Measurements from ENCODE around the gene GPBP1. TPM values are rescaled to one million over a fixed set of nuclear protein-coding genes. Genes with fewer than 3 reads are reported as not detected.

Gene GPBP1
- total and polyA plus RNA-seq, 2 donors (not counting 3 experiments of a cell fraction or from before 2014, with no cell fraction given): 11.7 to 57.4 TPM

DNA sequence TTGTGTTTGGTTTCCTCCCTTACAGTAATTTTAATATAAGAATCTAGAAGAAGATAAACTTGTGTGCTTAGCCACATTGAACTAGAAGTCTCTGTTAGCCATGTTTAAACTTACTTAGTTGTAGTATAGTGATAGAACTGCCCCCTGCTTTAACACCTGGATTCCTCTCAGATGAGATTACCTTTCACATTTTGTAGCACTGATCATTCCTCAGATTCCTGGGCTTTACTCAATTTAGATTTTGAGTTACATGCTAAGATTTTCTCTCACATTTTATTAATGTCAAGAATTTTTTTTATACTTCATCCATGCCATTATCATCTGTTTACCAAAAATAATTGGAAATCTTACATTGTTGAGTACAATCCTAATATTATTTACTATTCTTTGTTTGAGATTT, 70.5 kb downstream of the GPBP1 start:
- Histone ChIP-seq H3K36me3 (ENCODE audit: control insufficient read depth in 2 of 2, extremely low read depth in 1 of 2, insufficient read depth in 2 of 2, low read length in 2 of 2) (peaks cover 2 to 3% of the 10 kb centered on the region in 2 experiments), H3K4me3 (replicated peaks in 1 of 3; ENCODE audit: insufficient read depth in 1 of 3, low read depth in 1 of 3, low read length in 3 of 3) (no peak overlapping the region), H3K79me2 (ENCODE audit: control insufficient read depth, insufficient read depth, low read length) (no peaks in the 10 kb centered on the region), H3K9me1 (replicated peaks; ENCODE audit: control insufficient read depth, extremely low read depth, insufficient read depth, low read length) (no peaks in the 10 kb centered on the region), H2AFZ (ENCODE audit: low read depth, low read length) (no peak overlapping the region), H4K20me1 (replicated peaks; ENCODE audit: control insufficient read depth, extremely low read depth, insufficient read depth, low read length) (no peaks in the 10 kb centered on the region), H3K4me2 (ENCODE audit: insufficient read depth, low read length) (no peak overlapping the region), H3K27ac (ENCODE audit: insufficient read depth, low read depth, low read length) (no peak overlapping the region), H3K9ac (replicated peaks; ENCODE audit: extremely low read depth, insufficient read depth, low read length) (no peak overlapping the region), H3K27me3 (ENCODE audit: control insufficient read depth in 2 of 2, insufficient read depth in 2 of 2, low read length in 2 of 2) (no peaks in the 10 kb centered on the region), H3K9me3 (replicated peaks; ENCODE audit: control insufficient read depth, insufficient read depth, low read length) (no peaks in the 10 kb centered on the region), H3K4me1 (ENCODE audit: control insufficient read depth, extremely low read depth, insufficient read depth, low read length) (no peaks in the 10 kb centered on the region)
- CTCF ChIA-PET: interaction anchor here (0.7 kb wide), 1 partner anchor 106 kb away, joined by 3 read pairs; no protein-coding TSS in a partner anchor
- DNase-seq (ENCODE audit: low read depth, low spot score): no peak
- no peak for TF ChIP-seq POLR2A (IDR thresholded peaks at IDR 0.05; ENCODE audit: low read depth, low read length)
- TF ChIP-seq, protein P1, sequence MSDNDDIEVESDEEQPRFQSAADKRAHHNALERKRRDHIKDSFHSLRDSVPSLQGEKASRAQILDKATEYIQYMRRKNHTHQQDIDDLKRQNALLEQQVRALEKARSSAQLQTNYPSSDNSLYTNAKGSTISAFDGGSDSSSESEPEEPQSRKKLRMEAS (IDR thresholded peaks at IDR 0.05; ENCODE audit: insufficient read depth, insufficient read length): no peak
- TF ChIP-seq FOS (IDR thresholded peaks at IDR 0.05; ENCODE audit: borderline replicate concordance, insufficient read depth, low read length): no peak
- no peak for TF ChIP-seq MYC (IDR thresholded peaks at IDR 0.05; ENCODE audit: low read depth, low read length)
- TF ChIP-seq, protein P2, sequence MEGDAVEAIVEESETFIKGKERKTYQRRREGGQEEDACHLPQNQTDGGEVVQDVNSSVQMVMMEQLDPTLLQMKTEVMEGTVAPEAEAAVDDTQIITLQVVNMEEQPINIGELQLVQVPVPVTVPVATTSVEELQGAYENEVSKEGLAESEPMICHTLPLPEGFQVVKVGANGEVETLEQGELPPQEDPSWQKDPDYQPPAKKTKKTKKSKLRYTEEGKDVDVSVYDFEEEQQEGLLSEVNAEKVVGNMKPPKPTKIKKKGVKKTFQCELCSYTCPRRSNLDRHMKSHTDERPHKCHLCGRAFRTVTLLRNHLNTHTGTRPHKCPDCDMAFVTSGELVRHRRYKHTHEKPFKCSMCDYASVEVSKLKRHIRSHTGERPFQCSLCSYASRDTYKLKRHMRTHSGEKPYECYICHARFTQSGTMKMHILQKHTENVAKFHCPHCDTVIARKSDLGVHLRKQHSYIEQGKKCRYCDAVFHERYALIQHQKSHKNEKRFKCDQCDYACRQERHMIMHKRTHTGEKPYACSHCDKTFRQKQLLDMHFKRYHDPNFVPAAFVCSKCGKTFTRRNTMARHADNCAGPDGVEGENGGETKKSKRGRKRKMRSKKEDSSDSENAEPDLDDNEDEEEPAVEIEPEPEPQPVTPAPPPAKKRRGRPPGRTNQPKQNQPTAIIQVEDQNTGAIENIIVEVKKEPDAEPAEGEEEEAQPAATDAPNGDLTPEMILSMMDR (IDR thresholded peaks at IDR 0.05; ENCODE audit: extremely low read depth in 1 of 2, insufficient read depth in 1 of 2, low read depth in 1 of 2, low read length in 2 of 2): no peak
- no peak for TF ChIP-seq EZH2 (IDR thresholded peaks at IDR 0.05; ENCODE audit: borderline replicate concordance, low read depth, low read length, severe bottlenecking)
- TF ChIP-seq JUN (IDR thresholded peaks at IDR 0.05; ENCODE audit: borderline replicate concordance, insufficient read depth, insufficient read length, low read depth): no peak
- no peak for TF ChIP-seq GATA2 (IDR thresholded peaks at IDR 0.05; ENCODE audit: insufficient read depth, insufficient read length, low read depth, low read length)
- no peak for TF ChIP-seq POLR2AphosphoS5 (IDR thresholded peaks at IDR 0.05; ENCODE audit: insufficient read depth, low read depth, low read length)
- dilution Hi-C loops (cut with MboI; ENCODE audit: extremely low pct_ligation_motif_present, low sequenced_read_pairs) (no loop called here), intact Hi-C loops (cut with micrococcal nuclease) (no loop called here)
- POLR2A ChIA-PET: no interaction called here
- no TSS peak for BruUV-seq (replicated peaks)
- no peak for FAIRE-seq
